Mesenchymal stem cell (in vitro differentiated cells and primary cell): ENCODE measurements around the gene CACNA1C.

Source experiments
- DNase-seq: peaks from one replicate; pipeline ENCODE4 v3.0.0-alpha.2; 2013
- H2AFZ ChIP-seq: one replicate; pipeline ENCODE4 v1.6.1; 2013; ENCODE audit warnings: low read depth, mild to moderate bottlenecking, control low read depth, inconsistent platforms, low read length, moderate library complexity
- H2AK5ac ChIP-seq: 2 replicates; pipeline ENCODE4 v1.6.1; 2013; ENCODE audit warnings: low read length, moderate library complexity, mild to moderate bottlenecking, inconsistent platforms; ENCODE audit not compliant: severe bottlenecking
- H2BK120ac ChIP-seq: one replicate; pipeline ENCODE4 v1.6.1; 2013; ENCODE audit warnings: low read depth, mild to moderate bottlenecking, inconsistent platforms, low read length, moderate library complexity
- H2BK12ac ChIP-seq, 2 experiments: one replicate each; pipeline ENCODE4 v1.6.1; 2013; ENCODE audit warnings: inconsistent platforms in 2 of 2, low read length in 2 of 2, mild to moderate bottlenecking in 2 of 2, moderate library complexity in 2 of 2, control low read depth in 1 of 2
- H2BK15ac ChIP-seq: one replicate; pipeline ENCODE4 v1.6.1; 2013; ENCODE audit warnings: mild to moderate bottlenecking, low read depth, inconsistent platforms; ENCODE audit not compliant: poor library complexity, severe bottlenecking
- H2BK5ac ChIP-seq: 2 replicates; pipeline ENCODE4 v1.6.1; 2013; ENCODE audit warnings: low read depth, mild to moderate bottlenecking, low read length, control low read depth, inconsistent platforms; ENCODE audit not compliant: poor library complexity, severe bottlenecking
- H3K14ac ChIP-seq, 2 experiments: one replicate each; pipeline ENCODE4 v1.6.1; 2013; ENCODE audit warnings: inconsistent platforms in 2 of 2, low read length in 2 of 2, control low read depth in 1 of 2, mild to moderate bottlenecking in 1 of 2, moderate library complexity in 1 of 2
- H3K18ac ChIP-seq, 2 experiments: one replicate each; pipeline ENCODE4 v1.6.1; 2013; ENCODE audit warnings: inconsistent platforms in 2 of 2, low read length in 2 of 2, control low read depth in 1 of 2, low read depth in 1 of 2, mild to moderate bottlenecking in 1 of 2
- H3K23ac ChIP-seq, 2 experiments: one replicate each; pipeline ENCODE4 v1.6.1; 2013; ENCODE audit warnings: inconsistent platforms in 2 of 2, low read length in 2 of 2, mild to moderate bottlenecking in 2 of 2, moderate library complexity in 2 of 2, control low read depth in 1 of 2
- H3K27ac ChIP-seq: 2 replicates; pipeline ENCODE4 v1.5.1; 2013; ENCODE audit warnings: mild to moderate bottlenecking, moderate library complexity, low read length, control low read depth, inconsistent platforms; ENCODE audit not compliant: poor library complexity, severe bottlenecking
- H3K27me3 ChIP-seq, 2 experiments: 2 replicates each; pipeline versions ENCODE4 v1.6.1 to v1.7.0; 2013; ENCODE audit warnings: low read length in 2 of 2, mild to moderate bottlenecking in 2 of 2, moderate library complexity in 2 of 2, control low read depth in 1 of 2, inconsistent platforms in 1 of 2; ENCODE audit not compliant: control insufficient read depth in 1 of 2, insufficient read depth in 1 of 2
- H3K36me3 ChIP-seq, 2 experiments: 2 replicates each; pipeline versions ENCODE4 v1.6.1 to v1.7.0; 2013; ENCODE audit warnings: low read length in 2 of 2, control low read depth in 1 of 2, inconsistent platforms in 1 of 2, low read depth in 1 of 2, mild to moderate bottlenecking in 1 of 2; ENCODE audit not compliant: insufficient read depth in 2 of 2, control insufficient read depth in 1 of 2
- H3K4ac ChIP-seq, 2 experiments: one replicate each; pipeline ENCODE4 v1.6.1; 2013; ENCODE audit warnings: inconsistent platforms in 2 of 2, low read length in 2 of 2, mild to moderate bottlenecking in 2 of 2, moderate library complexity in 2 of 2, control low read depth in 1 of 2, low read depth in 1 of 2
- H3K4me1 ChIP-seq: 2 replicates; pipeline ENCODE4 v1.6.1; 2013; ENCODE audit warnings: low read depth, low read length, control low read depth; ENCODE audit not compliant: control insufficient read depth, insufficient read depth
- H3K4me2 ChIP-seq: 2 replicates; pipeline ENCODE4 v1.6.1; 2013; ENCODE audit warnings: low read length, mild to moderate bottlenecking, inconsistent platforms; ENCODE audit not compliant: poor library complexity, severe bottlenecking
- H3K4me3 ChIP-seq, 2 experiments: 2 replicates each; pipeline versions ENCODE4 v1.5.1 to v1.7.0; 2013; ENCODE audit warnings: low read length in 2 of 2, mild to moderate bottlenecking in 2 of 2, control low read depth in 1 of 2, low read depth in 1 of 2; ENCODE audit not compliant: insufficient read depth in 1 of 2
- H3K79me1 ChIP-seq: replicated peaks from 2 replicates; pipeline ENCODE4 v1.6.1; 2013; ENCODE audit warnings: mild to moderate bottlenecking, control low read depth, low read length, inconsistent platforms; ENCODE audit not compliant: poor library complexity, severe bottlenecking
- H3K9ac ChIP-seq: 2 replicates; pipeline ENCODE4 v1.7.0; 2013; ENCODE audit warnings: mild to moderate bottlenecking, low read length, moderate library complexity
- H3K9me3 ChIP-seq: 2 replicates; pipeline ENCODE4 v1.7.0; 2013; ENCODE audit warnings: mild to moderate bottlenecking, low read length; ENCODE audit not compliant: control insufficient read depth
- H4K8ac ChIP-seq: one replicate; pipeline ENCODE4 v1.6.1; 2013; ENCODE audit warnings: inconsistent platforms, mild to moderate bottlenecking, low read length, moderate library complexity
- H4K91ac ChIP-seq: one replicate; pipeline ENCODE4 v1.6.1; 2013; ENCODE audit warnings: mild to moderate bottlenecking, low read length, inconsistent platforms
- WGBS: methylation state at CpG from one replicate; pipeline ENCODE4 v1.1.7; 2013; ENCODE audit warnings: mixed read lengths; 5-methylcytosine and 5-hydroxymethylcytosine counted together

CACNA1C gene

DNA sequence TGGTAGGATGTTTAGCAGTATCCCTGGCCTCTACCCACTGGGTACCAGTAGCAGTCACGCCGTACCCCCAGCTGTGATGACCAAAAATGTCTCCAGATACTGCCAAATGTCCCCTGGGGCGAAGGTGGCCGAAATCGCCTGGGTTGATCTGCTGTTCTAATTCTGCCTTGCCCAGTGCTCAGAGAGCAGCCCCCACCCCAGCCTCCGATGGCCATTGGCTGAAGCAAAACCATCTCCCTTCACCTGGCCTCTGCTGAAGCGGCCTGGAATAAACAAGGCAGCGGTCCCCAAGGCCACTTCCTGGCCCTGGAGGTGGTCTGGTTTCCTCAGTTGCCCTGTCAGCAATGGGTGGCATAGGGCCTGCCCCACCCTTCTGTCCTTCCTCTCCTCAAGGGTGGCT lies 298.4 kb downstream of the CACNA1C start:
- Histone ChIP-seq H3K27ac (no peak overlapping the region), H4K8ac (no peak overlapping the region), H2BK12ac (peak overlapping the region in 1 of 2 experiments; percentile 22), H2AFZ (no peak overlapping the region), H3K27me3 (peaks cover 0 to 11% of the 10 kb centered on the region in 2 experiments), H4K91ac (no peak overlapping the region), H2AK5ac (no peak overlapping the region), H3K4me3 (no peak overlapping the region), H3K4me2 (no peak overlapping the region), H3K4ac (peak overlapping the region in 1 of 2 experiments; percentile 13), H2BK120ac (no peak overlapping the region), H3K9me3 (no peaks in the 10 kb centered on the region), H3K79me1 (no peaks in the 10 kb centered on the region), H3K9ac (no peak overlapping the region), H3K4me1 (peaks cover 13% of the 10 kb centered on the region), H2BK5ac (no peak overlapping the region), H3K36me3 (no peaks in the 10 kb centered on the region), H3K14ac (peak overlapping the region in 1 of 2 experiments; percentile 18), H3K23ac (no peak overlapping the region), H3K18ac (peak overlapping the region in 1 of 2 experiments; percentile 28), H2BK15ac (no peak overlapping the region)
- DNase-seq: no peak
- WGBS: 98% methylated on average over 8 of the region's 8 CpGs

DNA sequence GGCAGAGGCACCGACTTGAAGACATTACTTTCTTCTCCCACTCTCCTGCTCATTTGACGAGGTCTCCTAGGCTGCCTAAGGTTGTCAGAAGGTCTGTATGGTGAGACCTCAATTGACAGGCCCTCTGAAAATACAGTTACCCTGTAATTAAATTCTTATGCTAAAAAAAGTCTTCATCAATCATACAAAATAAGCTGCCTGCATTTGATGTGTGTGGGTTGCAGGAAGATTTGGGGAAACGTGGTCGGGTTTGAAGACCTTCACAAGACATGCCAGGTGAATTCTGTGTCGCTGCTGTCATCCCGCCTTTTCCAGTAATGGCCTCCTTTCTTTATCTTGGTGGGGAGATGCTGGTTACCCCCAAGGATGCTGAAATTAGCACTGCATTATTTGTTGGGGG lies 299.4 kb downstream of the CACNA1C start:
- Histone ChIP-seq H3K79me1 (no peaks in the 10 kb centered on the region), H3K27me3 (peaks cover 0 to 11% of the 10 kb centered on the region in 2 experiments), H2BK120ac (no peak overlapping the region), H4K8ac (no peak overlapping the region), H3K27ac (no peak overlapping the region), H3K36me3 (no peaks in the 10 kb centered on the region), H2BK5ac (no peak overlapping the region), H3K9me3 (no peaks in the 10 kb centered on the region), H3K4me1 (peaks cover 13% of the 10 kb centered on the region), H2AFZ (no peak overlapping the region), H3K4me3 (no peak overlapping the region), H3K4ac (no peak overlapping the region), H4K91ac (no peak overlapping the region), H3K4me2 (no peak overlapping the region), H3K14ac (no peak overlapping the region), H2BK12ac (no peak overlapping the region), H3K18ac (no peak overlapping the region), H2BK15ac (no peak overlapping the region), H2AK5ac (no peak overlapping the region), H3K9ac (no peak overlapping the region), H3K23ac (no peak overlapping the region)
- DNase-seq: no peak
- WGBS: 92% methylated on average over 4 of the region's 6 CpGs

DNA sequence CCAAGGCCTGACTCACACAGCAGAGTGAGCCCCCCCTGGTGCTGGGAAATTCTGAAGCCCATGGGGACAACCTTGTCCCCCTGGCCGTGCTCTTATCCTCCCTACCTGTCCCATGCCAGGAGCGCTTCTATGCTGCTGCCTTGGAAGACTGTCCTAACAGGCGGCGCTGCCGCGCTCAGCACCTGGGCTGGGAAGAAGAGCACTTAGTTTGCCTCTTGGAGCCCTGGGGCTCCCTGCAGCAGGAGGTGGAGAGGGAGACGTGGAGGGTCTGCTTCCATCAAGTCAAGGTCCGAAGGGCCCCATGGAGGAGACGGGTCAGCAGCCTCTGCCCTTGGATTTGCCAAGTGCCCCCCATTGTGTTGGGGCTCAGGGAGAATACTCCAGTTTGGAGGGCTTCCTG lies 300.5 kb downstream of the CACNA1C start:
- 95% methylated on average over 9 of the region's 9 CpGs for WGBS
- no peak overlapping the region for H2AFZ ChIP-seq
- H2BK15ac ChIP-seq: no peak overlapping the region
- peaks cover 0 to 11% of the 10 kb centered on the region in 2 experiments for H3K27me3 ChIP-seq
- no peak overlapping the region for H2BK120ac ChIP-seq
- no peak overlapping the region for H3K4ac ChIP-seq
- H2BK12ac ChIP-seq: no peak overlapping the region
- H3K27ac ChIP-seq: no peak overlapping the region
- H3K14ac ChIP-seq: no peak overlapping the region
- peaks cover 14% of the 10 kb centered on the region for H3K4me1 ChIP-seq
- no peak overlapping the region for H2AK5ac ChIP-seq
- no peak overlapping the region for H3K4me2 ChIP-seq
- no peak overlapping the region for H2BK5ac ChIP-seq
- no peak overlapping the region for H4K91ac ChIP-seq
- H3K79me1 ChIP-seq: no peaks in the 10 kb centered on the region
- H3K9me3 ChIP-seq: no peaks in the 10 kb centered on the region
- H3K9ac ChIP-seq: no peak overlapping the region
- no peak for DNase-seq
- H3K36me3 ChIP-seq: no peaks in the 10 kb centered on the region
- no peak overlapping the region for H3K4me3 ChIP-seq
- no peak overlapping the region for H3K18ac ChIP-seq
- H4K8ac ChIP-seq: no peak overlapping the region
- no peak overlapping the region for H3K23ac ChIP-seq

DNA sequence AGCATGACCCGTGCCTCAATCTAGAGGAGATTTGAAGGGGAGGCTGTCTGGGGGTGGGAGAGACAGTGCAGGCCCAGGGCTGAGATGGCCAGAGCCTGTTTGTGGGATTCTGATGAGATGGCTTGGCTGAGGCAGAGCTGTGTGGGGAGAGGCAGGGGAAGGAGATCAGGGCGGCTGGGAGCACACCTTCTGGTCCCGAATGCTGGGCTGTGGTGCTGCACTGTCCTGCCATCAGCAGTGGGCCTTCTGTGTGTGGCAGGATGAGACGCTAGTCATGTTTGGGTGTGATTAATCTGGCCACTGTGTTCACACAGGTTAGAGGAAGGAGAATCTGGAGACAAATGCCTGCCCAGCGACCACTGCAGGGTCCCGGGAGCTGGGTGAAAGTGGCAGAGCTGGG lies 300.9 kb downstream of the CACNA1C start:
- Histone ChIP-seq H3K4ac (peak overlapping the region in 1 of 2 experiments; percentile 30), H3K79me1 (no peaks in the 10 kb centered on the region), H3K36me3 (no peaks in the 10 kb centered on the region), H3K27me3 (peaks cover 0 to 11% of the 10 kb centered on the region in 2 experiments), H3K9ac (no peak overlapping the region), H3K4me1 (peaks cover 13% of the 10 kb centered on the region), H2AK5ac (peak overlapping the region; percentile 14), H4K8ac (no peak overlapping the region), H4K91ac (peak overlapping the region; percentile 46), H2BK120ac (no peak overlapping the region), H2AFZ (no peak overlapping the region), H3K27ac (no peak overlapping the region), H3K18ac (peak overlapping the region in 1 of 2 experiments; percentile 4), H3K14ac (no peak overlapping the region), H3K9me3 (no peaks in the 10 kb centered on the region), H2BK12ac (peak overlapping the region in 1 of 2 experiments; percentile 23), H3K4me2 (no peak overlapping the region), H2BK15ac (peak overlapping the region; percentile 68), H3K23ac (no peak overlapping the region), H2BK5ac (no peak overlapping the region), H3K4me3 (no peak overlapping the region)
- 76% methylated on average over 6 of the region's 6 CpGs for WGBS
- no peak for DNase-seq
